HEK293T (cell line): ENCODE data around the gene HNRNPD.
"Not testable (repeated sequence)": the region's sequence is repeated elsewhere in the genome, so short reads cannot be mapped to it uniquely, and the experiment has no call there.

Experiments used
- CTCF ChIA-PET: fragments of 350-600 bp; formaldehyde crosslinking; extraction: SDS; loops from one replicate; lab custom pipeline; 2021; ENCODE audit warnings: antibody characterized with exemption, inconsistent platforms; lab: Yijun Ruan, JAX
- POLR2A ChIA-PET: fragments of 350-600 bp; formaldehyde crosslinking; extraction: SDS; loops from one replicate; lab custom pipeline; 2020; ENCODE audit warnings: antibody characterized with exemption, inconsistent platforms; lab: Yijun Ruan, JAX
- DNase-seq: peaks from one replicate; pipeline ENCODE4 v3.0.0; 2012; ENCODE audit warnings: mixed read lengths; ENCODE audit errors: extremely low spot score
- ARNT ChIP-seq: fragments of 450-650 bp; IDR thresholded peaks from 2 replicates; pipeline ENCODE4 v1.6.1; 2017; ENCODE audit warnings: mild to moderate bottlenecking
- BHLHE40 ChIP-seq: fragments of 450-650 bp; IDR thresholded peaks from 2 replicates; pipeline ENCODE4 v1.6.1; 2016; ENCODE audit warnings: mild to moderate bottlenecking, moderate library complexity, borderline replicate concordance
- CTBP1 ChIP-seq: fragments of 450-650 bp; IDR thresholded peaks from 2 replicates; pipeline ENCODE4 v1.6.1; 2016; ENCODE audit warnings: borderline replicate concordance
- ELF4 ChIP-seq: fragments of 450-650 bp; IDR thresholded peaks from 2 replicates; pipeline ENCODE4 v1.6.1; 2017; ENCODE audit warnings: antibody characterized with exemption
- FOXA1 ChIP-seq: fragments of 450-650 bp; IDR thresholded peaks from 2 replicates; pipeline ENCODE4 v1.6.1; 2016; ENCODE audit warnings: mild to moderate bottlenecking
- FOXK2 ChIP-seq: fragments of 450-650 bp; IDR thresholded peaks from 2 replicates; pipeline ENCODE4 v1.6.1; 2016; ENCODE audit warnings: mild to moderate bottlenecking
- FOXM1 ChIP-seq: fragments of 450-650 bp; IDR thresholded peaks from 2 replicates; pipeline ENCODE4 v1.6.1; 2017; ENCODE audit warnings: mild to moderate bottlenecking, borderline replicate concordance
- HDGF ChIP-seq: fragments of 450-650 bp; IDR thresholded peaks from 2 replicates; pipeline ENCODE4 v1.6.1; 2017; ENCODE audit warnings: antibody characterized with exemption, borderline replicate concordance
- L3MBTL2 ChIP-seq: fragments of 450-650 bp; conservative IDR thresholded peaks from 2 replicates; pipeline ENCODE4 v1.6.1; 2016; ENCODE audit warnings: mild to moderate bottlenecking
- LEF1 ChIP-seq: fragments of 450-650 bp; IDR thresholded peaks from 2 replicates; pipeline ENCODE4 v1.6.1; 2017; ENCODE audit warnings: mild to moderate bottlenecking, borderline replicate concordance
- NFRKB ChIP-seq: fragments of 450-650 bp; IDR thresholded peaks from 2 replicates; pipeline ENCODE4 v1.6.1; 2016; ENCODE audit warnings: mild to moderate bottlenecking, moderate library complexity
- PKNOX1 ChIP-seq: fragments of 450-650 bp; IDR thresholded peaks from 2 replicates; pipeline ENCODE4 v1.6.1; 2016
- SP1 ChIP-seq: fragments of 450-650 bp; IDR thresholded peaks from 2 replicates; pipeline ENCODE4 v1.6.1; 2017
- SUZ12 ChIP-seq: fragments of 450-650 bp; IDR thresholded peaks from 2 replicates; pipeline ENCODE4 v1.6.1; 2016; ENCODE audit warnings: mild to moderate bottlenecking
- TARDBP ChIP-seq: fragments of 450-650 bp; IDR thresholded peaks from 2 replicates; pipeline ENCODE4 v1.6.1; 2016
- ZNF384 ChIP-seq: fragments of 450-650 bp; IDR thresholded peaks from 2 replicates; pipeline ENCODE4 v1.6.1; 2016

HNRNPD gene, protein sequence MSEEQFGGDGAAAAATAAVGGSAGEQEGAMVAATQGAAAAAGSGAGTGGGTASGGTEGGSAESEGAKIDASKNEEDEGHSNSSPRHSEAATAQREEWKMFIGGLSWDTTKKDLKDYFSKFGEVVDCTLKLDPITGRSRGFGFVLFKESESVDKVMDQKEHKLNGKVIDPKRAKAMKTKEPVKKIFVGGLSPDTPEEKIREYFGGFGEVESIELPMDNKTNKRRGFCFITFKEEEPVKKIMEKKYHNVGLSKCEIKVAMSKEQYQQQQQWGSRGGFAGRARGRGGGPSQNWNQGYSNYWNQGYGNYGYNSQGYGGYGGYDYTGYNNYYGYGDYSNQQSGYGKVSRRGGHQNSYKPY

GRCh38 chr4:82373816-82374625 lies at the start of gene HNRNPD:
Gene HNRNPD, minus strand, starts transcription at chr4:82373991. Its CDS starts 313 bp downstream, at chr4:82373678.
- POLR2A ChIA-PET, result interaction anchor here (0.5 to 1.9 kb wide), 7 partner anchors 9 to 57 kb away, joined by 3 to 29 read pairs (median 4); partner anchors contain the start of gene HNRNPDL
- no peak for TF ChIP-seq SUZ12
- TF ChIP-seq LEF1, result peak; percentile 74; the same call in 1 of the 2 replicates
- TF ChIP-seq ZNF384, result peak; percentile 99
- no peak for TF ChIP-seq FOXK2
- TF ChIP-seq CTBP1, result peak; percentile 94
- TF ChIP-seq TARDBP, result no peak
- no peak for TF ChIP-seq SP1
- TF ChIP-seq NFRKB, result peak; percentile 77
- peak; percentile 63; the same call in 1 of the 2 replicates for TF ChIP-seq PKNOX1
- no peak for TF ChIP-seq FOXA1
- TF ChIP-seq L3MBTL2, result peak; percentile 82
- peak; percentile 14; the same call in 1 of the 2 replicates for TF ChIP-seq FOXM1
- TF ChIP-seq HDGF, result 0 out of 2 replicates have a peak, but pooled peaks have one; percentile 27
- TF ChIP-seq ELF4, result peak; percentile 50
- peak; percentile 96 for TF ChIP-seq ARNT
- no peak for TF ChIP-seq BHLHE40
- peak; percentile 89 for DNase-seq
- CTCF ChIA-PET, result no interaction called here

- ChIA-PET POLR2A (interaction anchor here (0.7 kb wide), 1 partner anchor 49 kb away, joined by 3 read pairs; the partner anchor contains the start of gene HNRNPD), CTCF (no interaction called here)
- TF ChIP-seq HDGF (no peak), CTBP1 (no peak), FOXA1 (no peak)
- DNase-seq, result no peak
Observed at GRCh38 chr4:82422616-82423015, 48.8 kb upstream of the HNRNPD start.

GRCh38 chr4:82421796-82422560 lies 48.2 kb upstream of the HNRNPD start:
- ChIA-PET CTCF (interaction anchor here (0.6 kb wide), 1 partner anchor 137 kb away, joined by 4 read pairs; no protein-coding TSS in a partner anchor), POLR2A (interaction anchor here (0.6 to 0.7 kb wide), 2 partner anchors 17 to 48 kb away, joined by 3 read pairs; partner anchors contain the start of gene HNRNPD)
- no peak for TF ChIP-seq PKNOX1
- TF ChIP-seq FOXK2, result no peak
- 0 out of 2 replicates have a peak, but pooled peaks have one; percentile 8 for TF ChIP-seq NFRKB
- no peak for DNase-seq

GRCh38 chr4:82419451-82419850 lies 45.7 kb upstream of the HNRNPD start:
- ChIA-PET CTCF (no interaction called here), POLR2A (interaction anchor here (1.4 kb wide), 1 partner anchor 10 kb away, joined by 9 read pairs; no protein-coding TSS in a partner anchor)
- no peak for DNase-seq
- TF ChIP-seq ZNF384 (no peak), SP1 (no peak), ELF4 (no peak), L3MBTL2 (no peak), SUZ12 (no peak), LEF1 (no peak), NFRKB (no peak), FOXM1 (no peak), PKNOX1 (no peak), CTBP1 (no peak)

- no peak for TF ChIP-seq ZNF384
- no peak for TF ChIP-seq SP1
- TF ChIP-seq ELF4, result no peak
- no peak for TF ChIP-seq HDGF
- POLR2A ChIA-PET, result interaction anchor here (1.9 kb wide), 1 partner anchor 13 kb away, joined by 7 read pairs; no protein-coding TSS in a partner anchor
- no peak for DNase-seq
- CTCF ChIA-PET, result no interaction called here
Observed at GRCh38 chr4:82415922-82416365, 42.2 kb upstream of the HNRNPD start.

- POLR2A ChIA-PET, CTCF ChIA-PET, DNase-seq: not testable (repeated sequence)
Observed at GRCh38 chr4:82415061-82415460, 41.3 kb upstream of the HNRNPD start.
